PC-9 (cell line): ENCODE measurements around the gene INMT. TPM values are rescaled to one million over a fixed set of nuclear protein-coding genes. Genes with fewer than 3 reads are reported as not detected.

Source experiments
- BruUV-seq: library from RNA; stranded (reverse); fragments of 400-500 nt; replicated peaks from 2 replicates; lab custom pipeline; 2021; lab: Mats Ljungman, UMichigan
- CTCF ChIA-PET: fragments of 300-600 bp; sonication (Branson Sonifier 250); formaldehyde crosslinking; loops from one replicate; lab custom pipeline; 2022; ENCODE audit warnings: antibody characterized with exemption; lab: Charles Lee
- POLR2A ChIA-PET: fragments of 300-600 bp; sonication (Branson Sonifier 250); formaldehyde crosslinking; loops from one replicate; lab custom pipeline; 2022; ENCODE audit warnings: antibody characterized with exemption; ENCODE audit not compliant: unreplicated experiment; lab: Charles Lee
- DNase-seq, 2 experiments: peaks; one replicate each; pipeline versions ENCODE4 v3.0.0 to v3.0.0-alpha.2; 2015 to 2022; ENCODE audit warnings: mixed read lengths in 1 of 2
- H2AFZ ChIP-seq: fragments of 200-600 bp; sonication (generic); 2 replicates; pipeline ENCODE4 v1.8.1; 2017; ENCODE audit warnings: antibody characterized with exemption
- H3F3A ChIP-seq: fragments of 200-600 bp; sonication (generic); 2 replicates; pipeline ENCODE4 v1.8.1; 2017; ENCODE audit warnings: antibody characterized with exemption, mild to moderate bottlenecking, low read depth; ENCODE audit not compliant: insufficient read depth
- H3K27ac ChIP-seq: fragments of 200-600 bp; sonication (generic); 2 replicates; pipeline ENCODE4 v1.6.1; 2016; ENCODE audit warnings: mixed run types
- H3K27me3 ChIP-seq: fragments of 200-600 bp; sonication (generic); 2 replicates; pipeline ENCODE4 v1.6.1; 2016; ENCODE audit warnings: low read depth, mixed run types; ENCODE audit not compliant: insufficient read depth
- H3K36me3 ChIP-seq: fragments of 200-600 bp; sonication (generic); 2 replicates; pipeline ENCODE4 v1.6.1; 2016; ENCODE audit warnings: low read depth, mixed run types
- H3K4me1 ChIP-seq: fragments of 200-600 bp; sonication (generic); replicated peaks from 2 replicates; pipeline ENCODE4 v1.6.1; 2016; ENCODE audit warnings: mixed run types; ENCODE audit not compliant: insufficient read depth
- H3K4me2 ChIP-seq: fragments of 200-600 bp; sonication (generic); 2 replicates; pipeline ENCODE4 v1.6.1; 2017; ENCODE audit warnings: mixed run types
- H3K4me3 ChIP-seq: fragments of 200-600 bp; sonication (generic); 2 replicates; pipeline ENCODE4 v1.6.1; 2016; ENCODE audit warnings: mixed run types
- H3K79me2 ChIP-seq: fragments of 200-600 bp; sonication (generic); 2 replicates; pipeline ENCODE4 v1.6.1; 2017; ENCODE audit warnings: low read depth, mixed run types
- H3K9me2 ChIP-seq: fragments of 200-600 bp; sonication (generic); 2 replicates; pipeline ENCODE4 v1.8.1; 2017; ENCODE audit warnings: mild to moderate bottlenecking; ENCODE audit not compliant: insufficient read depth
- H3K9me3 ChIP-seq: fragments of 200-600 bp; sonication (generic); 2 replicates; pipeline ENCODE4 v1.8.1; 2016; ENCODE audit warnings: low read depth; ENCODE audit not compliant: insufficient read depth
- H4K20me1 ChIP-seq: fragments of 200-600 bp; sonication (generic); 2 replicates; pipeline ENCODE4 v1.8.1; 2017; ENCODE audit not compliant: insufficient read depth
- CTCF ChIP-seq: fragments of 200-600 bp; sonication (generic); conservative IDR thresholded peaks from 2 replicates; pipeline ENCODE4 v1.6.1; 2017; ENCODE audit warnings: mixed run types, antibody characterized with exemption, mild to moderate bottlenecking, moderate library complexity
- EZH2 ChIP-seq: fragments of 200-600 bp; sonication (generic); IDR thresholded peaks from 2 replicates; pipeline ENCODE4 v1.8.0; 2017; ENCODE audit warnings: antibody characterized with exemption, low read depth
- intact Hi-C: fragments of 100-400 bp; cut with micrococcal nuclease; formaldehyde crosslinking; loops from one replicate; pipeline ENCODE4 v1.10.0; 2022; ENCODE audit not compliant: unreplicated experiment
- total RNA-seq: library from RNA; stranded (reverse); gene quantifications from 2 replicates; pipeline ENCODE4 v1.2.3, GENCODE V29; 2021

INMT gene
- total RNA-seq, 1 experiment from 2014 or later, result not detected

DNA sequence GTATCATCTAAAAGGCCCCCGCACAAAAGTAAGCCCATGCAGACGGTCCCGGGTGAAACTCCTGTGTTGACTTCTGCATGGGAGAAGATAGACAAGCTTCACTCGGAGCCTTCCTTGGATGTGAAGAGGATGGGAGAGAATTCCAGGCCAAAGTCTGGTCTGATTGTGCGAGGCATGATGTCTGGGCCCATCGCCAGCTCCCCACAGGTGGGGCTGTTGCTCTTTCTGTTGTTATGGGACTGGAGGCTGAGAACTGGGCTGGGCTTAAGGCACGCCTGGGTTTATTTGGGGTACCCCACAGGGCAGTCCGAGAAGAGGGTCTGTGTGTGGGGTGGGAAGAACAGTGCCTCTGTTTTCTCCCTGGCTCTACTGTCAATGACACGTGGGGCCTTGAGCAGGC, 33.9 kb downstream of the INMT start:
- ChIA-PET POLR2A (no interaction called here), CTCF (interaction anchor here (0.7 kb wide), 1 partner anchor 977 kb away, joined by 3 read pairs; no protein-coding TSS in a partner anchor)
- intact Hi-C loops, result no loop called here
- DNase-seq, result no peak
- H2AFZ ChIP-seq, result no peak overlapping the region
- no peaks in the 10 kb centered on the region for H3K4me1 ChIP-seq
- H3K9me2 ChIP-seq, result no peaks in the 10 kb centered on the region
- no peak overlapping the region for H3K4me2 ChIP-seq
- H3K79me2 ChIP-seq, result no peaks in the 10 kb centered on the region
- TF ChIP-seq CTCF, result no peak
- H3K4me3 ChIP-seq, result no peak overlapping the region
- BruUV-seq, result no TSS peak
- H4K20me1 ChIP-seq, result no peaks in the 10 kb centered on the region
- H3K36me3 ChIP-seq, result 0 out of 2 replicates have a peak, but pooled peaks cover 7% of the 10 kb centered on the region
- no peak overlapping the region for H3K27ac ChIP-seq
- no peaks in the 10 kb centered on the region for H3K27me3 ChIP-seq
- H3F3A ChIP-seq, result no peaks in the 10 kb centered on the region
- H3K9me3 ChIP-seq, result no peaks in the 10 kb centered on the region

- no peak for DNase-seq
- CTCF ChIA-PET, result no interaction called here
- no peaks in the 10 kb centered on the region for H3K4me1 ChIP-seq
- no peak overlapping the region for H3K4me2 ChIP-seq
- no peak overlapping the region for H3K4me3 ChIP-seq
- no peak overlapping the region for H2AFZ ChIP-seq
- TF ChIP-seq EZH2 (no peak), CTCF (no peak)
- H3F3A ChIP-seq, result no peaks in the 10 kb centered on the region
- no peaks in the 10 kb centered on the region for H3K79me2 ChIP-seq
- H3K9me3 ChIP-seq, result no peaks in the 10 kb centered on the region
- POLR2A ChIA-PET, result no interaction called here
- no peaks in the 10 kb centered on the region for H3K27me3 ChIP-seq
- no peaks in the 10 kb centered on the region for H4K20me1 ChIP-seq
- intact Hi-C loops, result no loop called here
- no peaks in the 10 kb centered on the region for H3K9me2 ChIP-seq
- 0 out of 2 replicates have a peak, but pooled peaks cover 5% of the 10 kb centered on the region for H3K36me3 ChIP-seq
- no TSS peak for BruUV-seq
- H3K27ac ChIP-seq, result no peak overlapping the region
Observed at GRCh38 chr7:30787486-30787885, 35.6 kb downstream of the INMT start.

GRCh38 chr7:30788640-30789333, 36.9 kb downstream of the INMT start:
- H3K79me2 ChIP-seq, result no peaks in the 10 kb centered on the region
- H2AFZ ChIP-seq, result no peak overlapping the region
- ChIA-PET CTCF (no interaction called here), POLR2A (interaction anchor here (0.7 kb wide), 1 partner anchor 929 kb away, joined by 4 read pairs; no protein-coding TSS in a partner anchor)
- DNase-seq, result no peak
- H3K27ac ChIP-seq, result no peak overlapping the region
- no peaks in the 10 kb centered on the region for H3F3A ChIP-seq
- no peaks in the 10 kb centered on the region for H3K27me3 ChIP-seq
- H3K4me3 ChIP-seq, result no peak overlapping the region
- H4K20me1 ChIP-seq, result no peaks in the 10 kb centered on the region
- no TSS peak for BruUV-seq
- no peaks in the 10 kb centered on the region for H3K9me2 ChIP-seq
- no peaks in the 10 kb centered on the region for H3K36me3 ChIP-seq
- H3K4me1 ChIP-seq, result no peaks in the 10 kb centered on the region
- intact Hi-C loops, result no loop called here
- TF ChIP-seq CTCF (no peak), EZH2 (no peak)
- no peak overlapping the region for H3K4me2 ChIP-seq
- no peaks in the 10 kb centered on the region for H3K9me3 ChIP-seq
